Gastrocnemius medialis (tissue), 4 donors: ENCODE results near the gene BHLHE41.

Source experiments
- POLR2A ChIP-seq, 2 donors: fragments of 450-650 bp; IDR thresholded peaks; one replicate each; pipeline ENCODE4 v1.6.1; 2017; ENCODE audit warnings: antibody characterized with exemption in 2 of 2, mild to moderate bottlenecking in 2 of 2, moderate library complexity in 2 of 2
- TF ChIP-seq, protein P1 (sequence below), 5 experiments: fragments of 450-650 bp in 3 of 5; fragments of 200-600 bp in 2 of 5; sonication (generic) in 2 of 5; IDR thresholded peaks in 4 of 5; conservative IDR thresholded peaks in 1 of 5; 1 replicate in 4 of 5; 2 replicates in 1 of 5; pipeline ENCODE4 v1.5.1; 2016 to 2019; ENCODE audit warnings: antibody characterized with exemption in 5 of 5, mild to moderate bottlenecking in 3 of 5, moderate library complexity in 3 of 5

DNA sequence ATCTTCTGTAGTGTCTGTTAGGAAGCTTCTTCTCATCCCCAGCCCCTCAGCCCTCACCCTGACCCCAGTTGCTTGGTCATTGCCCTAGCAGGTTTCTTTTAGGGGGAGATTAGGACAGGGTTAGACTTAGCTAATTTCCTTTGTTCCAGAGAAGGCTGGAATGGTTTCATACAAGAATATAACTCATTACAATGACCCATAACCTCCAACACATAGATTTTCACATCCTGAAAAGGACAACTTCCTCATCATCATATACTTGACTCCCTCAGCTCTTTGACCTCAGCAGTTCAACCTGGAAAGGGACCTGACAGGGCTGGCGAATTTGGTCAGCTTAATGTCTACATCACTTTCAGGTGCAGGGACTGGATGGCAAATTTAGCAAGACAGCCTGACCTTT lies 8.0 kb upstream of the BHLHE41 start:
- TF ChIP-seq, protein P1, sequence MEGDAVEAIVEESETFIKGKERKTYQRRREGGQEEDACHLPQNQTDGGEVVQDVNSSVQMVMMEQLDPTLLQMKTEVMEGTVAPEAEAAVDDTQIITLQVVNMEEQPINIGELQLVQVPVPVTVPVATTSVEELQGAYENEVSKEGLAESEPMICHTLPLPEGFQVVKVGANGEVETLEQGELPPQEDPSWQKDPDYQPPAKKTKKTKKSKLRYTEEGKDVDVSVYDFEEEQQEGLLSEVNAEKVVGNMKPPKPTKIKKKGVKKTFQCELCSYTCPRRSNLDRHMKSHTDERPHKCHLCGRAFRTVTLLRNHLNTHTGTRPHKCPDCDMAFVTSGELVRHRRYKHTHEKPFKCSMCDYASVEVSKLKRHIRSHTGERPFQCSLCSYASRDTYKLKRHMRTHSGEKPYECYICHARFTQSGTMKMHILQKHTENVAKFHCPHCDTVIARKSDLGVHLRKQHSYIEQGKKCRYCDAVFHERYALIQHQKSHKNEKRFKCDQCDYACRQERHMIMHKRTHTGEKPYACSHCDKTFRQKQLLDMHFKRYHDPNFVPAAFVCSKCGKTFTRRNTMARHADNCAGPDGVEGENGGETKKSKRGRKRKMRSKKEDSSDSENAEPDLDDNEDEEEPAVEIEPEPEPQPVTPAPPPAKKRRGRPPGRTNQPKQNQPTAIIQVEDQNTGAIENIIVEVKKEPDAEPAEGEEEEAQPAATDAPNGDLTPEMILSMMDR (IDR thresholded peaks at IDR 0.05 in 4 of 5, conservative IDR thresholded peaks at IDR 0.05 in 1 of 5), result no peak
- no peak for TF ChIP-seq POLR2A (IDR thresholded peaks at IDR 0.05)
